Middle frontal gyrus (tissue), 1 donor: Measurements from ENCODE around the gene GORASP2.

Source experiments
- DNase-seq: peaks from one replicate; pipeline ENCODE4 v3.0.0-alpha.2; 2015; ENCODE audit warnings: low spot score; ENCODE audit errors: extremely low spot score

Gene GORASP2

GRCh38 chr2:170965446-170966225, 36.6 kb downstream of the GORASP2 start:
- no peak for DNase-seq

GRCh38 chr2:170966648-170967396, 37.8 kb downstream of the GORASP2 start:
- DNase-seq, result no peak

GRCh38 chr2:170967553-170967952, 38.5 kb downstream of the GORASP2 start:
- DNase-seq, result no peak

GRCh38 chr2:170968205-170969003, 39.4 kb downstream of the GORASP2 start:
- no peak for DNase-seq

- DNase-seq, result no peak
These were observed 40.0 kb downstream of the GORASP2 start for GRCh38 chr2:170969030-170969429.

- DNase-seq, result no peak
These were observed 40.9 kb downstream of the GORASP2 start for GRCh38 chr2:170969872-170970496.

GRCh38 chr2:170971071-170971470, 42.0 kb downstream of the GORASP2 start:
- DNase-seq, result no peak

- no peak for DNase-seq
These were observed 43.5 kb downstream of the GORASP2 start for GRCh38 chr2:170972296-170973224.

GRCh38 chr2:170973225-170973491, 44.1 kb downstream of the GORASP2 start:
- no peak for DNase-seq

GRCh38 chr2:170973492-170974303, 44.6 kb downstream of the GORASP2 start:
- DNase-seq, result peak; percentile 69

- DNase-seq, result no peak
These were observed 45.4 kb downstream of the GORASP2 start for GRCh38 chr2:170974304-170974993.

GRCh38 chr2:170975127-170975942, 46.3 kb downstream of the GORASP2 start:
- DNase-seq, result no peak

- no peak for DNase-seq
These were observed 46.9 kb downstream of the GORASP2 start for GRCh38 chr2:170975943-170976270.

GRCh38 chr2:170984079-170984478, 55.0 kb downstream of the GORASP2 start:
- no peak for DNase-seq

GRCh38 chr2:170985407-170985806, 56.4 kb downstream of the GORASP2 start:
- no peak for DNase-seq

- no peak for DNase-seq
These were observed 57.7 kb downstream of the GORASP2 start for GRCh38 chr2:170986566-170987258.

GRCh38 chr2:170991398-170992182, 62.5 kb downstream of the GORASP2 start:
- no peak for DNase-seq
